Neuronal stem cell (in vitro differentiated cells): ENCODE data around the gene RPL27A.

Source experiments
- DNase-seq: peaks from one replicate; pipeline ENCODE4 v3.0.0-alpha.2; 2013; ENCODE audit warnings: low spot score
- H2AFZ ChIP-seq: one replicate; pipeline ENCODE4 v1.6.1; 2013; ENCODE audit warnings: mild to moderate bottlenecking, low read length, inconsistent platforms
- H2AK5ac ChIP-seq: 2 replicates; pipeline ENCODE4 v1.6.1; 2013; ENCODE audit warnings: low read depth, mild to moderate bottlenecking, inconsistent platforms, low read length, moderate library complexity, mixed read lengths
- H2BK120ac ChIP-seq: 2 replicates; pipeline ENCODE4 v1.6.1; 2013; ENCODE audit warnings: low read depth, mild to moderate bottlenecking, inconsistent platforms, low read length, moderate library complexity, mixed read lengths
- H2BK12ac ChIP-seq: one replicate; pipeline ENCODE4 v1.6.1; 2013; ENCODE audit warnings: low read length, inconsistent platforms
- H2BK15ac ChIP-seq: 2 replicates; pipeline ENCODE4 v1.6.1; 2013; ENCODE audit warnings: mild to moderate bottlenecking, low read length, inconsistent platforms, mixed read lengths
- H2BK5ac ChIP-seq: one replicate; pipeline ENCODE4 v1.6.1; 2013; ENCODE audit warnings: inconsistent platforms, mild to moderate bottlenecking, low read length, moderate library complexity
- H3K14ac ChIP-seq: one replicate; pipeline ENCODE4 v1.6.1; 2013; ENCODE audit warnings: low read length, inconsistent platforms
- H3K18ac ChIP-seq: 2 replicates; pipeline ENCODE4 v1.6.1; 2013; ENCODE audit warnings: low read length, inconsistent platforms
- H3K23ac ChIP-seq: 2 replicates; pipeline ENCODE4 v1.6.1; 2013; ENCODE audit warnings: low read depth, mild to moderate bottlenecking, mixed read lengths, low read length, inconsistent platforms; ENCODE audit not compliant: poor library complexity
- H3K27ac ChIP-seq: replicated peaks from 3 replicates; pipeline ENCODE4 v1.5.1; 2013; ENCODE audit warnings: low read length, inconsistent platforms
- H3K27me3 ChIP-seq, 3 experiments: 2 replicates each; pipeline ENCODE4 v1.6.1; 2013; ENCODE audit warnings: low read length in 3 of 3, mild to moderate bottlenecking in 2 of 3, inconsistent platforms in 1 of 3, low read depth in 1 of 3, mixed read lengths in 1 of 3, moderate library complexity in 1 of 3; ENCODE audit not compliant: control insufficient read depth in 3 of 3, insufficient read depth in 3 of 3
- H3K36me3 ChIP-seq, 2 donors: replicated peaks in 1 of 2; 2 replicates each; pipeline ENCODE4 v1.6.1; 2013; ENCODE audit warnings: low read length in 2 of 2; ENCODE audit not compliant: control insufficient read depth in 2 of 2, insufficient read depth in 2 of 2
- H3K4ac ChIP-seq: 2 replicates; pipeline ENCODE4 v1.6.1; 2013; ENCODE audit warnings: inconsistent platforms, mild to moderate bottlenecking, low read length, moderate library complexity
- H3K4me1 ChIP-seq, 2 donors: 1 replicate in 1 of 2; 2 replicates in 1 of 2; pipeline ENCODE4 v1.6.1; 2013; ENCODE audit warnings: low read length in 2 of 2, low read depth in 1 of 2; ENCODE audit not compliant: control insufficient read depth in 2 of 2, insufficient read depth in 1 of 2
- H3K4me2 ChIP-seq: one replicate; pipeline ENCODE4 v1.6.1; 2013; ENCODE audit warnings: mild to moderate bottlenecking, low read length, inconsistent platforms; ENCODE audit not compliant: insufficient read depth, poor library complexity, severe bottlenecking
- H3K4me3 ChIP-seq, 2 donors: 2 replicates each; pipeline ENCODE4 v1.5.1; 2013; ENCODE audit warnings: low read length in 2 of 2, mild to moderate bottlenecking in 2 of 2, inconsistent platforms in 1 of 2, moderate library complexity in 1 of 2
- H3K79me1 ChIP-seq: one replicate; pipeline ENCODE4 v1.6.1; 2013; ENCODE audit warnings: low read depth, mild to moderate bottlenecking, inconsistent platforms, low read length, moderate library complexity
- H3K9ac ChIP-seq: one replicate; pipeline ENCODE4 v1.6.1; 2013; ENCODE audit warnings: mild to moderate bottlenecking, low read depth, low read length, inconsistent platforms; ENCODE audit not compliant: poor library complexity
- H3K9me3 ChIP-seq, 2 donors: replicated peaks in 1 of 2; 2 replicates each; pipeline versions ENCODE3 to v1.6.1; 2013; ENCODE audit warnings: low read length in 2 of 2, mild to moderate bottlenecking in 2 of 2, inconsistent platforms in 1 of 2, low read depth in 1 of 2, mixed read lengths in 1 of 2, moderate library complexity in 1 of 2; ENCODE audit not compliant: control insufficient read depth in 2 of 2, insufficient read depth in 1 of 2
- H4K8ac ChIP-seq: one replicate; pipeline ENCODE4 v1.6.1; 2013; ENCODE audit warnings: low read depth, mild to moderate bottlenecking, inconsistent platforms, low read length, moderate library complexity
- H4K91ac ChIP-seq: one replicate; pipeline ENCODE4 v1.6.1; 2013; ENCODE audit warnings: low read length, low read depth, mild to moderate bottlenecking, inconsistent platforms; ENCODE audit not compliant: poor library complexity
- WGBS, 2 donors: extraction: QIAGEN DNeasy Blood & Tissue Kit; methylation state at CpG; one replicate each; pipeline ENCODE4 v1.1.7; 2013; ENCODE audit warnings: missing lambda C conversion rate in 2 of 2, mixed read lengths in 1 of 2; ENCODE audit not compliant: insufficient read length in 2 of 2, insufficient replicate concordance in 1 of 2; ENCODE audit errors: extremely low coverage in 2 of 2; 5-methylcytosine and 5-hydroxymethylcytosine counted together

RPL27A gene

DNA sequence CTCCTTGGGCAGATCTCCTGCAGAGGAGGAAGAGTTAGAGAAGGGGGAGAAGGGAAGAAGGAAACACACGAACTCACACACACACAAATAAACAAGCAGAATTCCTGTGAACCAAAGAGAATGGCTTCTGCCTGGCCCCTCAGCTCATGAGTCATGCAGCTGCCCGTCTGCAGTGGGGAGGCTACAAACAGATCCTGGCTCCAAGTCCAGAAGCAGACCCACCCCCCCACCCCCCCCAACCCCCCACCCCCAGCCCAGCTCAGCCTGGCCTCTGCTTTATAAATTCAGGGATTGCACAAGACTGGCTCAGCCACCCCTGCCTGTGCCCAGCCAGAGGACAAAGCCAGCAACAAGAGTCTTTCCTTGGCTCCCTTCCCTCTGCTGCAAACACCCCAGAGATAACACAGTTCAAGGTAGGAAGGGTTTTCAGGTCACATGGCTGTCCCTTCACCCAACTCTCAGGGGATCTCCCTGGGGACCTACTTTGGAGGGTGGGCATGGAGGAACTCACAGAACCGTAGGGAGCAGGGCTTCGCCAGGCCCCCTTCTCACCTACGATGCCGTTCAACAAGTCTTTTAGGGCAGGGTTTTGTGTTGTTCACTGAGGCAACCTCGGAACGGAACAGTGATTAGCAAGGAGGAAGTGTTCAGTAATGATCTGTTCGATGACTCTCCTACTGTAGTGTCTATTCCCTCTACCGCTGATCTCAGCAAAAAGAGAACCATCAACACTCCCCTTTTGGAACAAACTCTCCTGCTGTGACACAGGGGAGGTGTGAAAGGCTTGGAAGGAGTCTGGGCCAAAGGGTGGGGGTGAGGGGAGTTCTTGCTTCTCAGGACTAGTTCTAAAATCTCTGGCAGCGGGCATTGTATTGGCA lies 35.5 kb downstream of the RPL27A start:
- no peak overlapping the region for H3K4me3 ChIP-seq
- no peak for DNase-seq

DNA sequence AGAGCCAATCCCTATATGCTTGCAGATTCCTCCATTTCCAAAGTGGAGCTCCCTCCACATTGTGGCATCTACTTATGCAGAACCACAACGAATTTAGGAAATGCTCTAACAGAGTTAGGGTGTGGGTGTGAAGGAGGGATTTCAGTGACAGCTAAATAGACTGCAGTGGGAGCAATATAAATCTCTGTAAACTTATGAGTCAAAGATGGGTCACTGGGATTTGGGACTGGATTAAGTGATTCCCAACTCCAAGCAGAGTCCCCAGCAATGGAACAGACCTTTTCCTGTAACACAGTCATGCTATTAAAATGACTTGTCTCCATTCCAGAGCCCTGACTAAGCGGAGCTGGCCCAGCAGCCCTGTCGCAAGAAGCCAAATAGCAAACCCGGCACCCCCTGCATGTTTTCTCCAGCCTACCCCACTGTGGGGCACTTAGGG lies 36.6 kb downstream of the RPL27A start:
- WGBS, 2 donors = no CpG with 5 or more reads among the region's 4 CpGs
- no peak overlapping the region for H3K4me2 ChIP-seq
- no peak overlapping the region for H3K18ac ChIP-seq
- H4K8ac ChIP-seq = no peak overlapping the region
- H3K79me1 ChIP-seq = no peaks in the 10 kb centered on the region
- no peak overlapping the region for H3K27ac ChIP-seq
- peaks cover 20 to 72% of the 10 kb centered on the region in 2 donors for H3K36me3 ChIP-seq
- H2BK120ac ChIP-seq = no peak overlapping the region
- no peaks in the 10 kb centered on the region for H3K27me3 ChIP-seq
- DNase-seq = no peak
- H3K4me1 ChIP-seq = peaks cover 13 to 31% of the 10 kb centered on the region in 2 donors
- H3K23ac ChIP-seq = no peak overlapping the region
- no peak overlapping the region for H2AFZ ChIP-seq
- no peak overlapping the region for H4K91ac ChIP-seq
- no peak overlapping the region for H3K4me3 ChIP-seq
- no peak overlapping the region for H3K4ac ChIP-seq
- H2BK12ac ChIP-seq = no peak overlapping the region
- no peak overlapping the region for H2BK15ac ChIP-seq
- H3K9ac ChIP-seq = no peak overlapping the region
- no peak overlapping the region for H3K14ac ChIP-seq
- no peak overlapping the region for H2BK5ac ChIP-seq
- H3K9me3 ChIP-seq = no peaks in the 10 kb centered on the region
- no peak overlapping the region for H2AK5ac ChIP-seq

More for the DNA sequence above, 35.5 kb downstream of the RPL27A start:
- Histone ChIP-seq H2BK12ac (no peak overlapping the region), H2AFZ (no peak overlapping the region), H3K4me2 (no peak overlapping the region), H4K91ac (no peak overlapping the region), H3K23ac (no peak overlapping the region), H2AK5ac (no peak overlapping the region), H2BK120ac (no peak overlapping the region), H2BK15ac (no peak overlapping the region), H3K14ac (no peak overlapping the region), H4K8ac (no peak overlapping the region), H2BK5ac (no peak overlapping the region), H3K36me3 (peaks cover 24 to 72% of the 10 kb centered on the region in 2 donors), H3K79me1 (no peaks in the 10 kb centered on the region), H3K4me1 (peaks cover 11 to 26% of the 10 kb centered on the region in 2 donors), H3K27ac (peak overlapping the region; percentile 11), H3K27me3 (no peaks in the 10 kb centered on the region), H3K9me3 (no peaks in the 10 kb centered on the region), H3K18ac (no peak overlapping the region), H3K9ac (no peak overlapping the region), H3K4ac (no peak overlapping the region)
- no CpG with 5 or more reads among the region's 11 CpGs for WGBS, 2 donors

DNA sequence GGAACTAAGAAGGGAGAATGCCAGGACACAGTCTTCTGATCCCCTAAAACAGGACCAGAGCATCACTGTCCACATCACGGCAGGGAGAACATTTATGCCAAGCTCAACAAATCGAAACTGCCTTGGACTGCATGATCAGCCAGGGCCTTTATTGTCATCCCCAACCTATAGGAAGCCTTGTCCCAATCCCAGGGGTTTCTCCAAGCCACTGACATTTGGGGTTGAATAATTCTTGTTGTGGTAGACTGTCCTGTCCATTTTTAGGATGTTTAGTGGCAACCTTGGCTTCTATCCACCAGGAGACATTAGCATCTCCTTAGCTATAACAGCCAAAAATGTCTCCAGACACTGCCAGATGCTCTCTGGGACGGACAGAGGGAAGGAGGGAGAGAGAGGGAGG lies 37.1 kb downstream of the RPL27A start:
- no peak overlapping the region for H3K4me3 ChIP-seq
- H3K4me1 ChIP-seq = peaks cover 13 to 35% of the 10 kb centered on the region in 2 donors
- no peak overlapping the region for H3K4ac ChIP-seq
- no peak overlapping the region for H2AK5ac ChIP-seq
- H3K18ac ChIP-seq = no peak overlapping the region
- no peak overlapping the region for H2BK120ac ChIP-seq
- H2AFZ ChIP-seq = no peak overlapping the region
- H3K27me3 ChIP-seq = no peaks in the 10 kb centered on the region
- no peak overlapping the region for H3K14ac ChIP-seq
- no peak overlapping the region for H3K23ac ChIP-seq
- no peak overlapping the region for H3K4me2 ChIP-seq
- no peak overlapping the region for H3K27ac ChIP-seq
- WGBS, 2 donors = no CpG with 5 or more reads among the region's 3 CpGs
- no peak overlapping the region for H4K8ac ChIP-seq
- no peak overlapping the region for H2BK15ac ChIP-seq
- no peak overlapping the region for H3K9ac ChIP-seq
- H3K9me3 ChIP-seq = no peaks in the 10 kb centered on the region
- no peak for DNase-seq
- H4K91ac ChIP-seq = no peak overlapping the region
- H2BK5ac ChIP-seq = no peak overlapping the region
- no peaks in the 10 kb centered on the region for H3K79me1 ChIP-seq
- H2BK12ac ChIP-seq = no peak overlapping the region
- H3K36me3 ChIP-seq = peaks cover 19 to 72% of the 10 kb centered on the region in 2 donors

DNA sequence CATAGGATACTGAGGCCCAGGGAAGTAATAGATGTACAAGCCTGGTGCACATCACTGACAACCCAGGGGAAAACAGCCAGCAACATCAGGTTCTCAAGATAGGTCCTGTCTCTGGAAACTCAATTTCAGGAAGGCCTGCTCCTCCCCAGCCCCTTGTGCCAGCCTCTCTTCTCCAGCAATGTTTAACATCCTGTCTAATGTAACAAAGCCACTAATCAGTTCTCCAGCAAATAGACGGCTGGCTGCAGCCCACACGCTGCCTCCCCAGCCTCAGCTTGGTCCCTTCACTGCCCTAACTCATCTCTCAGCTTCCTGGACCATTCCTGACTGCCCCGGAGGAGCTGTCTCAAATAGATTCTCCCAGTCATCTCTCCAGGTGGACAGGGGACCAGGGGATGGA lies 37.8 kb downstream of the RPL27A start:
- H2AFZ ChIP-seq = no peak overlapping the region
- no peak overlapping the region for H3K14ac ChIP-seq
- no peak overlapping the region for H2BK120ac ChIP-seq
- H3K23ac ChIP-seq = no peak overlapping the region
- WGBS, 2 donors = no CpG with 5 or more reads among the region's 3 CpGs
- H2AK5ac ChIP-seq = no peak overlapping the region
- no peak overlapping the region for H3K4ac ChIP-seq
- no peaks in the 10 kb centered on the region for H3K9me3 ChIP-seq
- H3K4me1 ChIP-seq = peaks cover 13 to 35% of the 10 kb centered on the region in 2 donors
- no peaks in the 10 kb centered on the region for H3K79me1 ChIP-seq
- H2BK5ac ChIP-seq = no peak overlapping the region
- peaks cover 19 to 70% of the 10 kb centered on the region in 2 donors for H3K36me3 ChIP-seq
- H3K27ac ChIP-seq = no peak overlapping the region
- H2BK12ac ChIP-seq = no peak overlapping the region
- no peak for DNase-seq
- H3K18ac ChIP-seq = no peak overlapping the region
- H3K9ac ChIP-seq = no peak overlapping the region
- H4K91ac ChIP-seq = no peak overlapping the region
- H3K4me2 ChIP-seq = no peak overlapping the region
- H2BK15ac ChIP-seq = no peak overlapping the region
- no peaks in the 10 kb centered on the region for H3K27me3 ChIP-seq
- no peak overlapping the region for H3K4me3 ChIP-seq
- no peak overlapping the region for H4K8ac ChIP-seq
